Sigmoid colon (tissue), 4 donors: Measurements from ENCODE around the gene FGFBP1.

ENCODE experiments used
- CTCF ChIP-seq, 4 experiments: fragments of 450-650 bp in 3 of 4; fragments of 200-600 bp in 1 of 4; IDR thresholded peaks; one replicate each; pipeline ENCODE4 v1.5.1; 2016 to 2019; ENCODE audit warnings: antibody characterized with exemption in 4 of 4, mild to moderate bottlenecking in 3 of 4, moderate library complexity in 2 of 4
- EP300 ChIP-seq, 4 donors: sonication (generic); formaldehyde crosslinking; IDR thresholded peaks; one replicate each; pipeline ENCODE4 v1.6.1; 2017; ENCODE audit warnings: antibody characterized with exemption in 4 of 4
- POLR2A ChIP-seq, 2 donors: fragments of 450-650 bp; IDR thresholded peaks; one replicate each; pipeline ENCODE4 v1.6.1; 2016; ENCODE audit warnings: antibody characterized with exemption in 2 of 2, mild to moderate bottlenecking in 2 of 2, moderate library complexity in 2 of 2
- POLR2AphosphoS5 ChIP-seq, 4 donors: sonication (generic); formaldehyde crosslinking; IDR thresholded peaks; one replicate each; pipeline ENCODE4 v1.6.1; 2017; ENCODE audit warnings: antibody characterized with exemption in 4 of 4

GRCh38 chr4:15890246-15890829 is 48.2 kb downstream of the FGFBP1 start:
- TF ChIP-seq CTCF (IDR thresholded peaks at IDR 0.05) (no peak), POLR2A (IDR thresholded peaks at IDR 0.05) (no peak), POLR2AphosphoS5 (IDR thresholded peaks at IDR 0.05) (no peak), EP300 (IDR thresholded peaks at IDR 0.05) (no peak)
